Type B pancreatic cell (in vitro differentiated cells): ENCODE results near the gene EPOP. TPM values are rescaled to one million over a fixed set of nuclear protein-coding genes. Genes with fewer than 3 reads are reported as not detected.

ENCODE experiments used
- DNase-seq: peaks from one replicate; pipeline ENCODE4 v3.0.0; 2021; ENCODE audit warnings: mixed read lengths; ENCODE audit not compliant: unreplicated experiment; ENCODE audit errors: extremely low spot score
- H3K27ac Mint-ChIP-seq: 2 replicates; pipeline ENCODE4 v1.8.0; 2021; ENCODE audit warnings: mild to moderate bottlenecking, mixed read lengths
- H3K27me3 Mint-ChIP-seq: 2 replicates; pipeline ENCODE4 v1.8.0; 2021; ENCODE audit warnings: mixed read lengths
- H3K36me3 Mint-ChIP-seq: 2 replicates; pipeline ENCODE4 v1.8.0; 2021; ENCODE audit warnings: mixed read lengths
- H3K4me1 Mint-ChIP-seq: one replicate; pipeline ENCODE4 v1.8.0; 2021; ENCODE audit warnings: mixed read lengths; ENCODE audit not compliant: unreplicated experiment
- H3K4me3 Mint-ChIP-seq: 2 replicates; pipeline ENCODE4 v1.8.0; 2021; ENCODE audit warnings: mild to moderate bottlenecking, mixed read lengths
- H3K9me3 Mint-ChIP-seq: 2 replicates; pipeline ENCODE4 v1.8.0; 2021; ENCODE audit warnings: mixed read lengths
- total RNA-seq: library from RNA; stranded (reverse); gene quantifications from 2 replicates; pipeline ENCODE4 v1.2.1, GENCODE V29; 2021; ENCODE audit warnings: low replicate concordance
- TF ChIP-seq, protein P1 (sequence below): fragments of 200-600 bp; sonication (generic); conservative IDR thresholded peaks from 2 replicates; pipeline ENCODE4 v1.5.0; 2021; ENCODE audit warnings: antibody characterized with exemption, mild to moderate bottlenecking

EPOP gene
- total RNA-seq, 1 donor from 2014 or later = 6.2 TPM

DNA sequence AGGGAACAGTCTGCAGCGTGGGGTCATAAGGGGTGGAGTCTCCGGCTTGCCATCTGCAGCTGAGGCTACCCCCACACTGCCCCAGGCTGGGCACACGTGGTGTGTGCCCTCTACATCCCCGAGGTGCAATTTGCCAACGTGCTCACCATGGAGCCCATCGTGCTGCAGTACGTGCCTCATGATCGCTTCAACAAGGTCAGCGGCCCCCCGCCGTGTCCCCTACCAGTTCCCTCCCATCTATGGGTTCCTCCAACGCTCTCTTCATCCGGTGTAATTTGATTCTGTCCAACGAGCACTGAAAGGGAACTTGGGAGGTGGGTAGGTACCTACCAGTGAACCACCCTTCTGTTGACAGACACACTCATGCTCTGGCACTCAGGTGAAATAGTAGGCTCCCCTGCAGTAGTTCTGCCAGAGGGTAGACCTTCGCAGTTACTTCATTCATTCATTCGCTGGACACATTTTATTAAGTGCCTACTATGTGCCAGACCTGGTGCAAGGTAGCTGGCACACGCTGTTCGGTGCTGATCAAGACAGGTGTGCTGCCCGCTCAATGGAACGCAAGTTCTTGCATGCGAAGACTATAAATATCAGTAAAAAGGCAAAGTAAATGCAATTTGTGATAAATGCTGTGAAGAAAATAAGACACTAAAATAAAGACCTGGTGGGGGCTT is 33.1 kb upstream of the EPOP start:
- Mint-ChIP-seq H3K4me3 (peak overlapping the region; percentile 6), H3K9me3 (no peaks in the 10 kb centered on the region), H3K4me1 (peaks cover 43% of the 10 kb centered on the region), H3K27ac (no peak overlapping the region), H3K36me3 (peaks cover 10% of the 10 kb centered on the region), H3K27me3 (peaks cover 10% of the 10 kb centered on the region)
- TF ChIP-seq, protein P1, sequence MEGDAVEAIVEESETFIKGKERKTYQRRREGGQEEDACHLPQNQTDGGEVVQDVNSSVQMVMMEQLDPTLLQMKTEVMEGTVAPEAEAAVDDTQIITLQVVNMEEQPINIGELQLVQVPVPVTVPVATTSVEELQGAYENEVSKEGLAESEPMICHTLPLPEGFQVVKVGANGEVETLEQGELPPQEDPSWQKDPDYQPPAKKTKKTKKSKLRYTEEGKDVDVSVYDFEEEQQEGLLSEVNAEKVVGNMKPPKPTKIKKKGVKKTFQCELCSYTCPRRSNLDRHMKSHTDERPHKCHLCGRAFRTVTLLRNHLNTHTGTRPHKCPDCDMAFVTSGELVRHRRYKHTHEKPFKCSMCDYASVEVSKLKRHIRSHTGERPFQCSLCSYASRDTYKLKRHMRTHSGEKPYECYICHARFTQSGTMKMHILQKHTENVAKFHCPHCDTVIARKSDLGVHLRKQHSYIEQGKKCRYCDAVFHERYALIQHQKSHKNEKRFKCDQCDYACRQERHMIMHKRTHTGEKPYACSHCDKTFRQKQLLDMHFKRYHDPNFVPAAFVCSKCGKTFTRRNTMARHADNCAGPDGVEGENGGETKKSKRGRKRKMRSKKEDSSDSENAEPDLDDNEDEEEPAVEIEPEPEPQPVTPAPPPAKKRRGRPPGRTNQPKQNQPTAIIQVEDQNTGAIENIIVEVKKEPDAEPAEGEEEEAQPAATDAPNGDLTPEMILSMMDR = no peak
- DNase-seq = no peak

DNA sequence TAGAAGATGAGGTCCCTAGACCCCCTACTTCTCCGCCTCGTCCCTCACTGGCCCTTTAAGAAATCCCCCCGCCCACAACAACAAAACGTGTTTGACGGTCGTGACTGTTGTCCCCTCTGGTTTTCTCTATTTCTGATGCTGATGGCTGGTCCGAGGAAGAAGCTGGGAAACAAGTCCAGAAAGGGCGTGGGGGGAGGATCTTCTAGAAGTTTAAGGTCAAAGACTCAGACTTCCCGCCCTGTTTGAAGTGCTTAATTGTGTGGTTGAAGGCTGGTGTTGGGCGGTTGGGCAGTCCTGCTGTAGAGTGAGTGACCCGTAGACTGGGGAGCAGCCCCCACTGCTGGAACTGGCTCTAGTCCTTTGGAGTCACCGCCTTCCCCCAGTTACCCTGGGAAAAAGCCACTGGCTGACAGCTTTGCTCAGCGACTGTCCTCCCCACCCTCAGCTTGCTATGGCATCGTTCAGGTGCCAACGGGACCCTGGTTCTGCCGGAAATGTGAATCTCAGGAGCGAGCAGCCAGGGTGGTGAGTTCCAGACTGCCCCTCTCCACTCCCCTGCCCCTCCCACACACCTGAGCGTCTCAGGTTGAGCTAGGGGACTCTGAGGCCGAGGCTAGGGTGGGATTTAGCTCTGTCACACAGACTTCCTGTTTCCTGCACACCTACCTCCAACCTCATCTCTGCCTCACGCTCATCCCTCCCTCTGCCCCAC is 31.9 kb upstream of the EPOP start:
- no peak for DNase-seq
- H3K36me3 Mint-ChIP-seq = peaks cover 10% of the 10 kb centered on the region
- TF ChIP-seq, protein P1 = no peak
- no peaks in the 10 kb centered on the region for H3K9me3 Mint-ChIP-seq
- peaks cover 44% of the 10 kb centered on the region for H3K4me1 Mint-ChIP-seq
- H3K4me3 Mint-ChIP-seq = peak overlapping the region; percentile 92
- peaks cover 10% of the 10 kb centered on the region for H3K27me3 Mint-ChIP-seq
- H3K27ac Mint-ChIP-seq = peak overlapping the region; percentile 87

DNA sequence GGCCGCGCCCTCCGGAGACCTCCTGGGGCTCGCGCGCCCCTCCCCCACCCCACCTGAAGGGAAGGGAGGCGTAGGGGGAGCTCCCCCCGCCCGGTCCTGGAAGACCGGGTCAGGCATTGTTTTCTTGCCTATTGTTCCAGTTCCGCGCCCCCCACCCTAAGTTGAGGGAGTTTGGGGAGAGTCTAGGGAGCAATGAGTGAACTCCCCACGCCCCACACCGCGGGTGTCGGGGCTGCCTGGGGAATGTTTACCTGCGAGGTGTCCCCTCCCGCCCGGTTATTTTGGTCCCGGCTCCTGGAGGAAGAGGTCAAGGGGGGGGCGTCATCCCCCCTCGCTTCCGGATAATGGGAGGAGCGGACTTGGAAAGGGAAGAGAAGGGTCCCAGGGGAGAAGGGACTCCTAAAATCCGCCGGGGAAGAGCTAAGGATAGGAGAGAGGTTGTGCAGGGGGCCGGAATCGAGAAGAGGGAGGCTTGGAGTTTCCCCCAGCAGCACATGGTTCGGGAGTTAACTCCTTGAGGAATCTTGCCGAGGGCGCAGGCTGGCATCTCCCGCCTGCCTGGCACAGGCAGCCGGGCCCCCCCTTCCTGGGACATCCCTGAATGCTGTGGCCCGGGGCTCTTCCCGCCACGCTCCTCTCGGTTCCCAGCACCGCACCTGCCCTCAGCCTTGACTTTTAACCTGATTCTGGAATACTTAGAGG is 31.2 kb upstream of the EPOP start:
- TF ChIP-seq, protein P1 = no peak
- Mint-ChIP-seq H3K9me3 (no peaks in the 10 kb centered on the region), H3K27me3 (peaks cover 13% of the 10 kb centered on the region), H3K36me3 (peaks cover 5% of the 10 kb centered on the region), H3K4me3 (peak overlapping the region; percentile 92), H3K4me1 (peaks cover 45% of the 10 kb centered on the region), H3K27ac (peak overlapping the region; percentile 87)
- no peak for DNase-seq

DNA sequence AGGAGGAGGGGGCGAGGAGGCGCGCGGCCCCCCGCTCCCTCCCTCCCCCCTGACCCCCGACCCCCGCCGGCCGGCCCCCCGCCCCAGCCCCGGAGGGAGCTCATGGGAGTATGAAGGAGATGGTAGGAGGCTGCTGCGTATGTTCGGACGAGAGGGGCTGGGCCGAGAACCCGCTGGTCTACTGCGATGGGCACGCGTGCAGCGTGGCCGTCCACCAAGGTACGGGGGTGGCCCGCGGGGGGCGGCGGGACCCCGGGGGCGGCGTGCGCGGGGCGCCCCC is 30.7 kb upstream of the EPOP start:
- Mint-ChIP-seq H3K4me1 (peaks cover 40% of the 10 kb centered on the region), H3K36me3 (peaks cover 2% of the 10 kb centered on the region), H3K9me3 (no peaks in the 10 kb centered on the region), H3K4me3 (peak overlapping the region; percentile 92), H3K27ac (no peak overlapping the region), H3K27me3 (peaks cover 13% of the 10 kb centered on the region)
- DNase-seq = no peak
- TF ChIP-seq, protein P1 = no peak

DNA sequence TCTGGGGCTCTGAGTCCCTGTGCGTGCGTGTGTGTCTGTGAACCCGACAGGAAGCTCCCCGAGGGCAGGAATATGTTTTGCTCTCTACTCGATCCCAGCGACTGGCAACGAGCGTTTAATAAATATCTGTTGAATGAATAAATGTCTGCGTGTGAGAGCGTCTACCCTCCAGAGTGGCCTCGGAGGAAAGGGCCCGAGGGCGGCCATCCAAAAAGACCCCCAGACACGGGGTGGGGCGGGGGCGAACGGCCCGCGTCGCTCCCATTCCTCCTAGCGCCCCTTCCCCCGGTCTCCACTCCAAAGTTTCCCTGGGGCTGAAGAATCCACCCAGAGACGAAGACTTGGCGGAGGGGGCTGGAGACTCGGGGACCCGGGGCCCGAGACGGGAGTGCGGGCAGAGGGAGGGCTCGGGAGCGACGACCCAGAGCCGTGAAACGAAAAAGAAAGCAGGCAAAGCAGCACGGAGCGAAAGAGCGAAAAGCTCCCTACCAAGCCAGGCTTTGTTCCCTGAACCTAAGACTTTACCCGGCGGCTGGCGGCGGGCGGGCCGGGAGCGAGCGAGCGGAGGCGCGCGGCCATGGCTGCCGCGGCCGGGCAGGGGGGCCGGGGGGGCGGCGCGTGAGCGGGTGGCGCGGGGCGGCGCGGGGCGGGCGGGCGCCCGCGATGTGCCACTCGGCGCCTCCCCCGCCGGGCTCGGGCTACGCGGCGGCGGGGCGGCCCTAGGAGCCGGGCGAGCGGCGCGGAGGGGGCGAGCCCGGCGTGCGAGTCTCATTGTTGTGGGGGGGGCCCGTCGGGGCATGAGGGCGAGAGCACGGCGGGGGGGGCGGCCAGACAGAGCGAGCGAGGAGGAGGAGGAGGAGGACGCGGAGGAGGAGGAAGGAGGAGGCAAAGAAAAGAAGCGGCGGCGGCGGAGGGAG is 30.1 kb upstream of the EPOP start, which contains the start of gene MLLT6:
Gene MLLT6, plus strand, starts transcription at position 668 of the 917 bp plus-strand sequence. CDS start 360 bp downstream, outside the sequence.
- DNase-seq = peak; percentile 83
- H3K36me3 Mint-ChIP-seq = no peaks in the 10 kb centered on the region
- H3K9me3 Mint-ChIP-seq = no peaks in the 10 kb centered on the region
- H3K4me1 Mint-ChIP-seq = peaks cover 34% of the 10 kb centered on the region
- peak within 1 kb of the TSS; percentile 99 for H3K27ac Mint-ChIP-seq
- H3K27me3 Mint-ChIP-seq = peaks cover 13% of the 10 kb centered on the region
- TF ChIP-seq, protein P1 = no peak
- peak within 1 kb of the TSS; percentile 95 for H3K4me3 Mint-ChIP-seq
